Measurements from ENCODE around the gene OR7G2. TPM values are rescaled to one million over a fixed set of nuclear protein-coding genes. Genes with fewer than 3 reads are reported as not detected.

The OR7G2 gene
- polyA plus RNA-seq, 3 donors, result not detected

- H3K36me3 ChIP-seq (replicated peaks in 1 of 2; ENCODE audit: control insufficient read depth in 1 of 2, insufficient read depth in 2 of 2, low read length in 2 of 2), result no peaks in the 10 kb centered on the region
- H3K9ac ChIP-seq (ENCODE audit: insufficient read depth, low read length, poor library complexity, severe bottlenecking), result no peak within 1 kb of the TSS
- no peaks in the 10 kb centered on the region for H3K36me3 Mint-ChIP-seq
- no peak for DNase-seq
- TF ChIP-seq CTCF (IDR thresholded peaks at IDR 0.05), result no peak
- H3K4me1 ChIP-seq (ENCODE audit: control insufficient read depth in 1 of 2, insufficient read depth in 2 of 2, low read length in 2 of 2), result no peaks in the 10 kb centered on the region
- no peak within 1 kb of the TSS for H3K4me3 Mint-ChIP-seq
- no peaks in the 10 kb centered on the region for H3K27me3 ChIP-seq (ENCODE audit: control insufficient read depth in 2 of 2, insufficient read depth in 2 of 2, low read length in 2 of 2)
- no peaks in the 10 kb centered on the region for H4K20me1 ChIP-seq (ENCODE audit: insufficient read depth, low read length)
- H3K79me2 ChIP-seq (ENCODE audit: insufficient read depth, low read length), result no peaks in the 10 kb centered on the region
- WGBS (ENCODE audit: insufficient coverage), result 100% methylated on average over 2 of the region's 2 CpGs
- H3K4me2 ChIP-seq (replicated peaks; ENCODE audit: extremely low read depth, low read length, poor library complexity, severe bottlenecking), result no peak within 1 kb of the TSS
- no peak within 1 kb of the TSS for H3K27ac Mint-ChIP-seq
- no peak within 1 kb of the TSS for H2AFZ ChIP-seq (ENCODE audit: insufficient read depth, low read depth, low read length, poor library complexity, severe bottlenecking)
- peaks cover 7 to 22% (median 11%) of the 10 kb centered on the region in 3 donors for H3K27me3 Mint-ChIP-seq (ENCODE audit: low read depth in 3 of 3)
- no peaks in the 10 kb centered on the region for H3K4me1 Mint-ChIP-seq
- H3K4me3 ChIP-seq (replicated peaks in 1 of 3; ENCODE audit: low read depth in 2 of 3, low read length in 3 of 3), result no peak within 1 kb of the TSS
- intact Hi-C loops (cut with micrococcal nuclease), result no loop called here
- no peak within 1 kb of the TSS for H3K27ac ChIP-seq (ENCODE audit: low read depth in 1 of 2, low read length in 2 of 2)
- H3K9me3 Mint-ChIP-seq, result peaks cover 0 to 2% (median 0%) of the 10 kb centered on the region in 7 donors
- no peaks in the 10 kb centered on the region for H3K9me3 ChIP-seq (replicated peaks in 1 of 2; ENCODE audit: control insufficient read depth in 1 of 2, insufficient read depth in 1 of 2, low read length in 2 of 2)
Measured at GRCh38 chr19:9115307-9115813, 8.1 kb upstream of the OR7G2 start, which contains the start of gene OR7G1. TSS of gene OR7G1 (minus strand) at chr19:9115763. CDS start at chr19:9115763, 0 bp downstream.

GRCh38 chr19:9109959-9110358, 2.7 kb upstream of the OR7G2 start:
- Histone ChIP-seq H4K20me1 (ENCODE audit: insufficient read depth, low read length) (no peaks in the 10 kb centered on the region), H3K4me1 (ENCODE audit: control insufficient read depth in 1 of 2, insufficient read depth in 2 of 2, low read length in 2 of 2) (no peaks in the 10 kb centered on the region), H3K4me3 (replicated peaks in 1 of 3; ENCODE audit: low read depth in 2 of 3, low read length in 3 of 3) (no peak overlapping the region), H3K27me3 (ENCODE audit: control insufficient read depth in 2 of 2, insufficient read depth in 2 of 2, low read length in 2 of 2) (no peaks in the 10 kb centered on the region), H3K36me3 (replicated peaks in 1 of 2; ENCODE audit: control insufficient read depth in 1 of 2, insufficient read depth in 2 of 2, low read length in 2 of 2) (no peaks in the 10 kb centered on the region), H3K9ac (ENCODE audit: insufficient read depth, low read length, poor library complexity, severe bottlenecking) (no peak overlapping the region), H3K27ac (ENCODE audit: low read depth in 1 of 2, low read length in 2 of 2) (no peak overlapping the region), H2AFZ (ENCODE audit: insufficient read depth, low read depth, low read length, poor library complexity, severe bottlenecking) (no peak overlapping the region), H3K4me2 (replicated peaks; ENCODE audit: extremely low read depth, low read length, poor library complexity, severe bottlenecking) (no peak overlapping the region), H3K79me2 (ENCODE audit: insufficient read depth, low read length) (no peaks in the 10 kb centered on the region), H3K9me3 (replicated peaks in 1 of 2; ENCODE audit: control insufficient read depth in 1 of 2, insufficient read depth in 1 of 2, low read length in 2 of 2) (no peaks in the 10 kb centered on the region)
- Mint-ChIP-seq H3K9me3 (no peaks in the 10 kb centered on the region), H3K36me3 (no peaks in the 10 kb centered on the region), H3K27me3 (ENCODE audit: low read depth in 3 of 3) (peaks cover 9 to 16% (median 11%) of the 10 kb centered on the region in 3 donors), H3K4me1 (no peaks in the 10 kb centered on the region), H3K4me3 (no peak overlapping the region), H3K27ac (no peak overlapping the region)
- DNase-seq, result no peak
- intact Hi-C loops (cut with micrococcal nuclease), result no loop called here
- WGBS (ENCODE audit: insufficient coverage), result 100% methylated on average over 1 of the region's 2 CpGs
- no peak for TF ChIP-seq CTCF (IDR thresholded peaks at IDR 0.05)

Data from CD14-positive monocyte (primary cell).